Measurements from ENCODE around the gene RMND1. TPM values are rescaled to one million over a fixed set of nuclear protein-coding genes. Genes with fewer than 3 reads are reported as not detected.

Gene RMND1
- total RNA-seq, 1 donor from 2014 or later: 18.7 TPM

GRCh38 chr6:151392427-151392826 is 59.5 kb downstream of the RMND1 start:
- no peaks in the 10 kb centered on the region for H3K9me3 Mint-ChIP-seq (ENCODE audit: unreplicated experiment)
- TF ChIP-seq CTCF (IDR thresholded peaks at IDR 0.05; ENCODE audit: unreplicated experiment): no peak
- peak overlapping the region; percentile 85 for H3K27ac Mint-ChIP-seq (ENCODE audit: unreplicated experiment)
- H3K36me3 Mint-ChIP-seq (ENCODE audit: low read depth, unreplicated experiment): peaks cover 16% of the 10 kb centered on the region
- DNase-seq (ENCODE audit: low spot score): no peak
- H3K4me1 Mint-ChIP-seq (ENCODE audit: unreplicated experiment): peaks cover 30% of the 10 kb centered on the region
- peak overlapping the region; percentile 94 for H3K4me3 Mint-ChIP-seq (ENCODE audit: unreplicated experiment)
- peaks cover 21% of the 10 kb centered on the region for H3K27me3 Mint-ChIP-seq (ENCODE audit: unreplicated experiment)

GRCh38 chr6:151391471-151392413 is 60.2 kb downstream of the RMND1 start, which contains the start of gene ZBTB2:
TSS of gene ZBTB2 (minus strand) at chr6:151391559. CDS start at chr6:151373637, 17,922 bp downstream.
- peaks cover 21% of the 10 kb centered on the region for H3K27me3 Mint-ChIP-seq (ENCODE audit: unreplicated experiment)
- H3K4me1 Mint-ChIP-seq (ENCODE audit: unreplicated experiment): peaks cover 30% of the 10 kb centered on the region
- peaks cover 13% of the 10 kb centered on the region for H3K36me3 Mint-ChIP-seq (ENCODE audit: low read depth, unreplicated experiment)
- no peaks in the 10 kb centered on the region for H3K9me3 Mint-ChIP-seq (ENCODE audit: unreplicated experiment)
- DNase-seq (ENCODE audit: low spot score): peak; percentile 60
- H3K27ac Mint-ChIP-seq (ENCODE audit: unreplicated experiment): peak within 1 kb of the TSS; percentile 85
- peak within 1 kb of the TSS; percentile 94 for H3K4me3 Mint-ChIP-seq (ENCODE audit: unreplicated experiment)
- TF ChIP-seq CTCF (IDR thresholded peaks at IDR 0.05; ENCODE audit: unreplicated experiment): no peak

- peaks cover 30% of the 10 kb centered on the region for H3K4me1 Mint-ChIP-seq (ENCODE audit: unreplicated experiment)
- no peak overlapping the region for H3K4me3 Mint-ChIP-seq (ENCODE audit: unreplicated experiment)
- H3K9me3 Mint-ChIP-seq (ENCODE audit: unreplicated experiment): no peaks in the 10 kb centered on the region
- peaks cover 19% of the 10 kb centered on the region for H3K27me3 Mint-ChIP-seq (ENCODE audit: unreplicated experiment)
- DNase-seq (ENCODE audit: low spot score): peak; percentile 79
- peaks cover 13% of the 10 kb centered on the region for H3K36me3 Mint-ChIP-seq (ENCODE audit: low read depth, unreplicated experiment)
- TF ChIP-seq CTCF (IDR thresholded peaks at IDR 0.05; ENCODE audit: unreplicated experiment): no peak
- H3K27ac Mint-ChIP-seq (ENCODE audit: unreplicated experiment): no peak overlapping the region
Observed at GRCh38 chr6:151390851-151391470, 61.0 kb downstream of the RMND1 start.

- Mint-ChIP-seq H3K36me3 (ENCODE audit: low read depth, unreplicated experiment) (peaks cover 13% of the 10 kb centered on the region), H3K27ac (ENCODE audit: unreplicated experiment) (no peak overlapping the region), H3K9me3 (ENCODE audit: unreplicated experiment) (no peaks in the 10 kb centered on the region), H3K27me3 (ENCODE audit: unreplicated experiment) (peaks cover 17% of the 10 kb centered on the region), H3K4me1 (ENCODE audit: unreplicated experiment) (peaks cover 29% of the 10 kb centered on the region), H3K4me3 (ENCODE audit: unreplicated experiment) (peak overlapping the region; percentile 56)
- no peak for TF ChIP-seq CTCF (IDR thresholded peaks at IDR 0.05; ENCODE audit: unreplicated experiment)
- DNase-seq (ENCODE audit: low spot score): peak; percentile 98
Observed at GRCh38 chr6:151390276-151390850, 61.6 kb downstream of the RMND1 start.
